ENCODE data around the gene ECEL1.

ECEL1 gene

GRCh38 chr2:232523402-232523681 lies 35.7 kb upstream of the ECEL1 start:
- no peak for DNase-seq (ENCODE audit: low read depth in 2 of 2)

DNA sequence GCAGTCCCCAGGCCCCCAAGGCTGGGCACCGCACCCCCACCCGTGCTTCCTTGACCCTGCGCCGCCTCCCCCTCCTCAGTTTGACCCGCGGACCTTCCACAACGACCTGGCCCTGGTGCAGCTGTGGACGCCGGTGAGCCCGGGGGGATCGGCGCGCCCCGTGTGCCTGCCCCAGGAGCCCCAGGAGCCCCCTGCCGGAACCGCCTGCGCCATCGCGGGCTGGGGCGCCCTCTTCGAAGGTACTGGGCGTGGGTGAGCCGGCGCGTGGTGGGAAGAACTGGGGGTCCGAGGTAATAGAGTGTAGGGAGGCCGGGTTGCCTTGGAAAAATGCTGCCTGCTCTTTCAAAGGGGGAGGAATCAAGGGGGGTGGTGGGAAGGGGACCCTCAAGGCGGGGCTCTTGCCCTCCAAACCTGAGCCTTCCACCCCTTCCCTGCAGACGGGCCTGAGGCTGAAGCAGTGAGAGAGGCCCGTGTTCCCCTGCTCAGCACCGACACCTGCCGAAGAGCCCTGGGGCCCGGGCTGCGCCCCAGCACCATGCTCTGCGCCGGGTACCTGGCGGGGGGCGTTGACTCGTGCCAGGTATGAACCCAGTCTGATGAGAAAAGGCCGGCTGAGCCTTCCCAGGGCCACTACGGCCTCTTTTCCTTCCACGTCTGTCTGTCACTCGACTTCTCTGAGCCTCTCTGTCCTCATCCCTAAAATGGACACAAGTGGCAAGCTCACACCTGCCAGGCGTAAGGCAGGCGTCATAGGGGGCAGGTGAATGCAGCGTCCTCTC lies 35.2 kb upstream of the ECEL1 start:
- DNase-seq (ENCODE audit: low read depth in 2 of 2): no peak

DNA sequence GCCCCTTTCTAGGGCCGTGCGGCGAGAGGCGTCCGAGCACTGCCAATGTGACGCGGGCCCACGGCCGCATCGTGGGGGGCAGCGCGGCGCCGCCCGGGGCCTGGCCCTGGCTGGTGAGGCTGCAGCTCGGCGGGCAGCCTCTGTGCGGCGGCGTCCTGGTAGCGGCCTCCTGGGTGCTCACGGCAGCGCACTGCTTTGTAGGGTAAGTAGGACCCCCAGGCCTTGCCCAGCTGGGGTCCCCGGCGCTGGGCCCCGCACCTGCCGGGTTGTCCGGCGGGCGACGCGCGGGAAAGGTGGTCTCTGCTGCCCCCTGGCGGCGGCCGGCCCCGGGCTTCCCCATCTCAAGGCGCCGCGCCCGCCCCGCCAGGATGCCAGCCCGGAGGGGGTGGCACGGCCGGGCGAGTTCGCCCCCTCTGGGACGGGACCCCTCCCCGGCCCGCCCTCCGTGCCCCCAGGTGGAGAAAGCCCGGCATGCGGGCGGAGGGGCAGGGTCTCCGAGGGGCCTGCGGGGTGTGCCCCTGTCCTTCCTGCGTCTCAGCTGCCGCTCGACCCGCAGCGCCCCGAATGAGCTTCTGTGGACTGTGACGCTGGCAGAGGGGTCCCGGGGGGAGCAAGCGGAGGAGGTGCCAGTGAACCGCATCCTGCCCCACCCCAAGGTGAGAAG lies 34.5 kb upstream of the ECEL1 start:
- peak; percentile 30 to 49 for DNase-seq (ENCODE audit: low read depth in 2 of 2)

GRCh38 chr2:232521098-232521497 lies 33.5 kb upstream of the ECEL1 start:
- no peak for DNase-seq (ENCODE audit: low read depth in 2 of 2)

GRCh38 chr2:232520489-232520888 lies 32.9 kb upstream of the ECEL1 start:
- no peak for DNase-seq (ENCODE audit: low read depth in 2 of 2)

GRCh38 chr2:232519581-232520438 lies 32.2 kb upstream of the ECEL1 start, which contains the start of gene PRSS56:
TSS of gene PRSS56 (plus strand) at chr2:232520388. CDS start at chr2:232520599, 211 bp downstream.
- DNase-seq (ENCODE audit: low read depth in 2 of 2): no peak

GRCh38 chr2:232518844-232519243 lies 31.2 kb upstream of the ECEL1 start:
- no peak for DNase-seq (ENCODE audit: low read depth in 2 of 2)

DNA sequence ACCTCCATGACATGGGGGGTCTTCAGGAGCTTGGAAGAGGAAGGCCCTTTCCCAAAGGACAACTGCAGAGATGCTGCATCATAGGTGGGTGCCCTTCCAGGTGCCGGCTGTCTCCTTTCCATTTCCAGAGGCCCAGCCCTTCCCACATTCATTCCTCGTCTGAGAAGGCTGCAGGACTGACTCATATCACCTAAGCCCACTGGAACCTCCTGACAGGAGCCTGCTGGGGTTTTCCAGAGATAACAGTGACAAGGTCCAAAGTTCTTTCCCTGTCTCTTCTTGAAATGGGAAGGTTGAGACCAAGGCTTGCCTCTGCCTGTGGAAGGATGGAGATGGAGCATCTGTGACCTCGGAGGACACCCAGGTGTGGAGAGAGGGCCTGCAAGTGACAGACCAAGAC lies 28.9 kb upstream of the ECEL1 start:
- no peak for DNase-seq (ENCODE audit: low read depth in 2 of 2)

GRCh38 chr2:232515639-232516038 lies 28.0 kb upstream of the ECEL1 start:
- no peak for DNase-seq (ENCODE audit: low read depth in 2 of 2)

GRCh38 chr2:232513353-232513752 lies 25.7 kb upstream of the ECEL1 start:
- DNase-seq (ENCODE audit: low read depth in 2 of 2): no peak

- no peak for DNase-seq (ENCODE audit: low read depth in 2 of 2)
Observed at GRCh38 chr2:232512602-232513001, 25.0 kb upstream of the ECEL1 start.

GRCh38 chr2:232511336-232511890 lies 23.8 kb upstream of the ECEL1 start:
- DNase-seq (ENCODE audit: low read depth in 2 of 2): no peak

DNA sequence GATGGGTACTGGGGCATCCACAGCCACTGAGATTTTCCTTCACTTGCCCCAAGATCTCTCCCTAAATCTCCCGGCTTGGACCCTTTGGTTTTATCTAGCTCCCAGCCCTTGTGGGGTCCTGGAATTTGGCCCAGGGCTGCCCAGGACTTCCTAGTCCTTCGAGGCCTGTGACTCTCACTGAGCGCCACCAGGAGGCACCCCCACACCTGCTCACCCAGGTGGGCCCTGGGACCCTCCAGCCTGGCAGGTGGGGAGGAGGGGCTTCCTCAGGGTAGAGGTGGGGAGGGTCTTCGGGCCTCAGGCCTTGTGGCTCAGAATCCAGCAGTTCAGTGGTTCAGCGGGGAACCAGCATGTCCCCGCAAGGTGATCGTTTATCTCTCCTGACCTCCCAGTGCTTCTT lies 20.6 kb upstream of the ECEL1 start:
- DNase-seq (ENCODE audit: low read depth in 2 of 2): no peak

DNA sequence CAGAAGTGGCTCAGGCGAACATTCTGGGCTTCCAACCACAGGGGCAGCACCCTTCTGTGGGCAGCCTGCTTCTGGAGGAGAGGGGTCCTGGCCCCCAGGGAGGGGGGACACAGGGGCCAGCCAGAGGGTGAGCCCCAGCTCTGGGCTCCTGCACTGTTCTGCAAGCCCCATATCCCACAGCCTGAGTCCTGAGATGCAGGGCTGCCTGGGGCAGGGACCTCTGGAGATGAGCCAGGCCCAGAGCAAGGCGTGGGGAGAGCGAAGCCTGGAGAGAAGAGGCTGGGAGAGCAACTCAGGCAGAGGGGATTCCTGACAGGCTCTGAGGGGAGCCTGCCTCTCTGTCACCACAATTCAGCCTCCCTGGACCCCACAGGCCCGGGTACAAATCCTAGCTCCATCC lies 19.1 kb upstream of the ECEL1 start:
- no peak for DNase-seq (ENCODE audit: low read depth in 2 of 2)

GRCh38 chr2:232505856-232506255 lies 18.2 kb upstream of the ECEL1 start:
- no peak for DNase-seq (ENCODE audit: low read depth in 2 of 2)

DNA sequence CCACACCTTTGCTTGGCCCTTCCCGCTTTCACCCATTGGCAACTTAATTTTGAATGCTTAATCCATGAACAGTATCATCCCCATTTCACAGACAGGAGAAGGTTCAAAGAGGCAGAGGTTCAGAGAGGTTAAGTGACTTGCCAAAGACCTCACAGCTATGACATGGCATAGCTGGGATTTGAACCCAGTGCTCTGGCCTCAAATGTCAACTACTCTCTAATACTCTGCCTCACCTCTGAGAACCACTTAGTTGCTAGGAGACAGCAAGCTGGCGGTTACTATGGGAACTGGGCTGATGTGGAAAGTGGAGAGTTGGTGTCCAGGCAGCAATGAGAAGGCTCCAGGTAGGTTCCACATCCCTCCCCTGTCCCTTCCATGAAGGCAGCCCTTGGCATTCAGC lies 16.8 kb upstream of the ECEL1 start:
- DNase-seq (ENCODE audit: low read depth in 2 of 2): no peak

DNA sequence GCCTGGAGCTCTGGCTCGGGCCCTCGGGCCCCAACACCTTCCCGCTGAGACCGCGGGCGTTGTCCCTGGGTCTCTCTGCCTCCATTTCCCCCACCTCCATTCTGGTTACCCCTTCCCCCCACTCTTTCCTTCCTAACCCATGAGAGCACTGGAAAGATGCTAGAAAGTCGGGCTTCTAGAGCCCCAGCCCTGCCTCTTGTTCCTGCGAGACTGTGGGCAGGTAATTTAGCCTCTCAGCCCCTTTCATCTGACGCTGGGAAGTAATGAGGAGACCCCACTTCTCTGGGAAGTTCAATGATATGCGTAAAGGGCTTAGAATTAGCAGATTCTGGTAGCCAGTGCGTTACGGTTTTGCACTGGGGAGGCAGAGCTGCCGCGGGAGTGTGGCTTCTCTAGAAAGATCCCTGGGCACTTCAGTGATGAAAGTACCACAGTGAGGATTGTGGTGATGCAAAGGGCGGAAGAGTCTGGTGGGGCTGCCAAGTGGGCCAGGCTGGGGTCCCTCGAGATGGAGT lies 16.2 kb upstream of the ECEL1 start:
- no peak for DNase-seq (ENCODE audit: low read depth in 2 of 2)

- peak in 1 of 2 donors; percentile 30 for DNase-seq (ENCODE audit: low read depth in 2 of 2)
Observed at GRCh38 chr2:232502911-232503808, 15.5 kb upstream of the ECEL1 start.

DNA sequence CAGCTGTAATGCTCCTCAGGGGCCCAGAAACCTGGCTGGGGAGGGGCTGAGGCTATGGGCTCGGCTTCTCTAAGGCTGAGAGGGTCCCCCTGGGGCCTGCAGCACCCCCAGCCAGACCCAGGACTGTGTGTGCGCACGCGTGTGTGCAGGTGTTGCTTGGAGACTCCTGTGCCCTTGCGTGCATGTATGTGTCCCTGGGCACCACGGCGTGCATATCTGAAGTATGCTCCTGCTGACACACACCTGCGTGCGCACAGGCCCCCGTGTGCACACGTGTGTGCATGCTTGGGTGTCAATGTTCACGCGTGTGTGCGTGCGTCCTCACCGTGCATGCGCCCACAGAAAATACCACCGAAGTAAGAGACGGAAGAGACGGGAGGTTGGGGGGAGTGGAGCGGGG lies 14.9 kb upstream of the ECEL1 start:
- no peak for DNase-seq (ENCODE audit: low read depth in 2 of 2)

GRCh38 chr2:232501794-232502390 lies 14.3 kb upstream of the ECEL1 start:
- no peak for DNase-seq (ENCODE audit: low read depth in 2 of 2)

DNA sequence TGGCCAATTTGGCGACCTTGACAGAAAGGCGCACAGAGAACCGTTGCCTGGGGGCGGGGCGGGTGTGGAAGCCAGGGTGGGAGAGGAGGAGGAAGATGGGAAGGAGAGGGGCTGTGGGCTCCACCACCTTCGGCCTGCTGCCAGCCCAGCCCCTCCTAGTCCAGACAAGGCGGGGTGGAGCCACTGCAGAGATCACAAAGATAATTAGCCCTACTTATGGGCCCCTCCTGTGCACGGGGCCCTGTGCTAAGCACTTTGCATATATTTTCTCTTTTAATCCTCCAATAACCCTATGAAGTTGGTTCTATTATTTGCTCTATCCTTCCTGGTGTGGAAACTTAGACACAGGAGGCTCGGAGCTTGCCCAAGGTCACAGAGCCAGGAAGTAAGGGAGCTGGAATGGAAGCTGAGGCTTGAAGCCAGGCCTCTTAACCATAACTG lies 13.7 kb upstream of the ECEL1 start:
- no peak for DNase-seq (ENCODE audit: low read depth in 2 of 2)

Measured in stimulated activated CD4-positive, alpha-beta T cell treated with anti-CD3 and anti-CD28 coated beads, Interleukin-15, amount 100 ng/mL, for 48 hours (primary cell).